Activated CD4-positive, alpha-beta memory T cell treated with anti-CD3 and anti-CD28 coated beads, Interleukin-2, amount 10 ng/mL, durations not matched to agents 7 days and 5 days (primary cell): Measurements from ENCODE around the gene WDR45B. TPM values are rescaled to one million over a fixed set of nuclear protein-coding genes. Genes with fewer than 3 reads are reported as not detected.
A peak's percentile ranks its signal among the peaks of the same experiment; 100 is the strongest.

Experiments used
- CTCF ChIA-PET: fragments of 350-600 bp; sonication (Branson Sonifier 250); formaldehyde crosslinking; loops from one replicate; lab custom pipeline; 2021; ENCODE audit warnings: antibody characterized with exemption, inconsistent platforms; lab: Charles Lee
- POLR2A ChIA-PET: fragments of 350-600 bp; sonication (Branson Sonifier 250); formaldehyde crosslinking; loops from one replicate; lab custom pipeline; 2021; ENCODE audit warnings: antibody characterized with exemption; lab: Charles Lee
- DNase-seq: peaks from one replicate; pipeline ENCODE4 v3.0.0-alpha.2; 2020
- H3K27ac Mint-ChIP-seq: one replicate; pipeline ENCODE4 v1.8.0; 2021; ENCODE audit warnings: mild to moderate bottlenecking, mixed read lengths
- H3K27me3 Mint-ChIP-seq: one replicate; pipeline ENCODE4 v1.8.0; 2021; ENCODE audit warnings: mixed read lengths
- H3K36me3 Mint-ChIP-seq: one replicate; pipeline ENCODE4 v1.8.0; 2021; ENCODE audit warnings: low read depth, mixed read lengths
- H3K4me1 Mint-ChIP-seq: one replicate; pipeline ENCODE4 v1.8.0; 2021; ENCODE audit warnings: mixed read lengths
- H3K4me3 Mint-ChIP-seq: one replicate; pipeline ENCODE4 v1.8.0; 2021; ENCODE audit warnings: mild to moderate bottlenecking, mixed read lengths
- H3K9me3 Mint-ChIP-seq: one replicate; pipeline ENCODE4 v1.8.0; 2021; ENCODE audit warnings: mixed read lengths
- total RNA-seq, 2 experiments: library from RNA; stranded (reverse); gene quantifications; one replicate each; pipeline ENCODE4 v1.2.3, GENCODE V29; 2021

Gene WDR45B
- total RNA-seq, 2 experiments from 2014 or later = 41.0 to 42.9 TPM

- DNase-seq = peak; percentile 48
- ChIA-PET POLR2A (no interaction called here), CTCF (interaction anchor here (2.0 kb wide), 1 partner anchor 113 kb away, joined by 4 read pairs; no protein-coding TSS in a partner anchor)
Observed at GRCh38 chr17:82668631-82669099, 20.4 kb upstream of the WDR45B start.

GRCh38 chr17:82668024-82668630 lies 19.9 kb upstream of the WDR45B start:
- H3K27ac Mint-ChIP-seq = no peak overlapping the region
- ChIA-PET POLR2A (no interaction called here), CTCF (interaction anchor here (0.6 to 2.0 kb wide), 2 partner anchors 114 to 117 kb away, joined by 3 to 4 read pairs; no protein-coding TSS in a partner anchor)
- H3K4me1 Mint-ChIP-seq = peaks cover 4% of the 10 kb centered on the region
- H3K9me3 Mint-ChIP-seq = no peaks in the 10 kb centered on the region
- no peak for DNase-seq
- H3K4me3 Mint-ChIP-seq = no peak overlapping the region
- no peaks in the 10 kb centered on the region for H3K27me3 Mint-ChIP-seq
- no peaks in the 10 kb centered on the region for H3K36me3 Mint-ChIP-seq

More at GRCh38 chr17:82668631-82669099, 20.4 kb upstream of the WDR45B start:
- Mint-ChIP-seq H3K36me3 (no peaks in the 10 kb centered on the region), H3K9me3 (no peaks in the 10 kb centered on the region), H3K4me1 (peaks cover 4% of the 10 kb centered on the region), H3K27me3 (no peaks in the 10 kb centered on the region), H3K4me3 (no peak overlapping the region), H3K27ac (no peak overlapping the region)

- Mint-ChIP-seq H3K27ac (no peak overlapping the region), H3K4me1 (peaks cover 4% of the 10 kb centered on the region), H3K27me3 (no peaks in the 10 kb centered on the region), H3K9me3 (no peaks in the 10 kb centered on the region), H3K36me3 (no peaks in the 10 kb centered on the region), H3K4me3 (no peak overlapping the region)
- CTCF ChIA-PET = interaction anchor here (0.6 kb wide), 1 partner anchor 116 kb away, joined by 3 read pairs; no protein-coding TSS in a partner anchor
- POLR2A ChIA-PET = no interaction called here
- no peak for DNase-seq
Observed at GRCh38 chr17:82667668-82668000, 19.4 kb upstream of the WDR45B start.

- no peak for DNase-seq
- Mint-ChIP-seq H3K36me3 (no peaks in the 10 kb centered on the region), H3K27ac (no peak overlapping the region), H3K4me1 (peaks cover 4% of the 10 kb centered on the region), H3K27me3 (no peaks in the 10 kb centered on the region), H3K4me3 (no peak overlapping the region), H3K9me3 (no peaks in the 10 kb centered on the region)
- ChIA-PET CTCF (no interaction called here), POLR2A (no interaction called here)
Observed at GRCh38 chr17:82666931-82667667, 18.9 kb upstream of the WDR45B start.

GRCh38 chr17:82665891-82666290 lies 17.6 kb upstream of the WDR45B start:
- Mint-ChIP-seq H3K27ac (no peak overlapping the region), H3K9me3 (no peaks in the 10 kb centered on the region), H3K4me1 (peaks cover 4% of the 10 kb centered on the region), H3K27me3 (no peaks in the 10 kb centered on the region), H3K4me3 (no peak overlapping the region), H3K36me3 (no peaks in the 10 kb centered on the region)
- ChIA-PET POLR2A (no interaction called here), CTCF (no interaction called here)
- DNase-seq = no peak

- ChIA-PET CTCF (no interaction called here), POLR2A (no interaction called here)
- H3K27ac Mint-ChIP-seq = no peak overlapping the region
- H3K4me1 Mint-ChIP-seq = peaks cover 4% of the 10 kb centered on the region
- DNase-seq = no peak
- no peak overlapping the region for H3K4me3 Mint-ChIP-seq
- no peaks in the 10 kb centered on the region for H3K27me3 Mint-ChIP-seq
- H3K36me3 Mint-ChIP-seq = no peaks in the 10 kb centered on the region
- H3K9me3 Mint-ChIP-seq = no peaks in the 10 kb centered on the region
Observed at GRCh38 chr17:82665217-82665616, 17.0 kb upstream of the WDR45B start.

- ChIA-PET POLR2A (no interaction called here), CTCF (no interaction called here)
- Mint-ChIP-seq H3K4me3 (no peak overlapping the region), H3K9me3 (peaks cover 4% of the 10 kb centered on the region), H3K4me1 (peaks cover 4% of the 10 kb centered on the region), H3K27ac (no peak overlapping the region), H3K27me3 (no peaks in the 10 kb centered on the region), H3K36me3 (no peaks in the 10 kb centered on the region)
- DNase-seq = no peak
Observed at GRCh38 chr17:82664701-82665182, 16.5 kb upstream of the WDR45B start.

GRCh38 chr17:82664276-82664575 lies 16.0 kb upstream of the WDR45B start:
- CTCF ChIA-PET = no interaction called here

GRCh38 chr17:82663381-82664275 lies 15.4 kb upstream of the WDR45B start:
- Mint-ChIP-seq H3K27me3 (no peaks in the 10 kb centered on the region), H3K9me3 (peaks cover 5% of the 10 kb centered on the region), H3K4me1 (peaks cover 3% of the 10 kb centered on the region), H3K27ac (no peak overlapping the region), H3K36me3 (no peaks in the 10 kb centered on the region), H3K4me3 (no peak overlapping the region)
- ChIA-PET CTCF (no interaction called here), POLR2A (no interaction called here)
- DNase-seq = no peak

More at GRCh38 chr17:82664276-82664575, 16.0 kb upstream of the WDR45B start:
- peaks cover 5% of the 10 kb centered on the region for H3K9me3 Mint-ChIP-seq
- POLR2A ChIA-PET = no interaction called here
- H3K4me1 Mint-ChIP-seq = peaks cover 4% of the 10 kb centered on the region
- no peak overlapping the region for H3K27ac Mint-ChIP-seq
- DNase-seq = no peak
- H3K27me3 Mint-ChIP-seq = no peaks in the 10 kb centered on the region
- H3K4me3 Mint-ChIP-seq = no peak overlapping the region
- H3K36me3 Mint-ChIP-seq = no peaks in the 10 kb centered on the region

GRCh38 chr17:82662711-82663261 lies 14.5 kb upstream of the WDR45B start:
- no peak overlapping the region for H3K4me3 Mint-ChIP-seq
- H3K36me3 Mint-ChIP-seq = no peaks in the 10 kb centered on the region
- no peaks in the 10 kb centered on the region for H3K27me3 Mint-ChIP-seq
- DNase-seq = no peak
- no peak overlapping the region for H3K27ac Mint-ChIP-seq
- ChIA-PET CTCF (no interaction called here), POLR2A (no interaction called here)
- H3K9me3 Mint-ChIP-seq = peaks cover 5% of the 10 kb centered on the region
- no peaks in the 10 kb centered on the region for H3K4me1 Mint-ChIP-seq

GRCh38 chr17:82661717-82662683 lies 13.8 kb upstream of the WDR45B start:
- CTCF ChIA-PET = no interaction called here
- Mint-ChIP-seq H3K36me3 (no peaks in the 10 kb centered on the region), H3K4me1 (no peaks in the 10 kb centered on the region), H3K9me3 (peaks cover 5% of the 10 kb centered on the region), H3K27me3 (no peaks in the 10 kb centered on the region), H3K27ac (no peak overlapping the region), H3K4me3 (no peak overlapping the region)
- DNase-seq = no peak
- POLR2A ChIA-PET = no interaction called here

GRCh38 chr17:82659886-82660285 lies 11.6 kb upstream of the WDR45B start:
- H3K27me3 Mint-ChIP-seq = no peaks in the 10 kb centered on the region
- ChIA-PET CTCF (no interaction called here), POLR2A (no interaction called here)
- H3K36me3 Mint-ChIP-seq = no peaks in the 10 kb centered on the region
- no peak for DNase-seq
- H3K9me3 Mint-ChIP-seq = peaks cover 5% of the 10 kb centered on the region
- no peaks in the 10 kb centered on the region for H3K4me1 Mint-ChIP-seq
- no peak overlapping the region for H3K27ac Mint-ChIP-seq
- no peak overlapping the region for H3K4me3 Mint-ChIP-seq
